Left ventricle myocardium inferior (tissue), 1 donor: ENCODE data around the gene PRCD. TPM values are rescaled to one million over a fixed set of nuclear protein-coding genes. Genes with fewer than 3 reads are reported as not detected.
A peak's percentile ranks its signal among the peaks of the same experiment; 100 is the strongest.

ENCODE experiments used
- DNase-seq: peaks from one replicate; pipeline ENCODE4 v3.0.0-alpha.2; 2020
- H3K27ac ChIP-seq: fragments of 200-600 bp; replicated peaks from 2 replicates; pipeline ENCODE4 v1.8.0; 2021
- H3K27me3 ChIP-seq: fragments of 200-600 bp; 2 replicates; pipeline ENCODE4 v1.8.0; 2021; ENCODE audit warnings: low read depth
- H3K36me3 ChIP-seq: fragments of 200-600 bp; 2 replicates; pipeline ENCODE4 v1.8.0; 2021
- H3K4me1 ChIP-seq: fragments of 200-600 bp; 2 replicates; pipeline ENCODE4 v1.8.0; 2021
- H3K4me3 ChIP-seq: fragments of 200-600 bp; 2 replicates; pipeline ENCODE4 v1.8.0; 2021; ENCODE audit warnings: mild to moderate bottlenecking, moderate library complexity
- H3K9me3 ChIP-seq: fragments of 200-600 bp; replicated peaks from 2 replicates; pipeline ENCODE4 v1.8.0; 2021
- intact Hi-C: fragments of 100-400 bp; cut with micrococcal nuclease; formaldehyde crosslinking; loops from one replicate; pipeline ENCODE4 v1.11.0; 2022
- total RNA-seq: library from RNA; stranded (reverse); fragmentation: NEBNext Ultra II Directional; extraction: Animal tissue kit (Norgen Biotek cat#: 25700); gene quantifications from one replicate; pipeline ENCODE4 v1.2.1, GENCODE V29; 2021
- TF ChIP-seq, protein P1 (sequence below): fragments of 200-600 bp; IDR thresholded peaks from 2 replicates; pipeline ENCODE4 v1.8.0; 2021; ENCODE audit warnings: antibody characterized with exemption, mild to moderate bottlenecking, borderline replicate concordance
- donor health status: DM: no; HTN: yes; CAD: no; lungs with severe emphysema.

Gene PRCD
- total RNA-seq, 1 donor from 2014 or later: 3.9 TPM

DNA sequence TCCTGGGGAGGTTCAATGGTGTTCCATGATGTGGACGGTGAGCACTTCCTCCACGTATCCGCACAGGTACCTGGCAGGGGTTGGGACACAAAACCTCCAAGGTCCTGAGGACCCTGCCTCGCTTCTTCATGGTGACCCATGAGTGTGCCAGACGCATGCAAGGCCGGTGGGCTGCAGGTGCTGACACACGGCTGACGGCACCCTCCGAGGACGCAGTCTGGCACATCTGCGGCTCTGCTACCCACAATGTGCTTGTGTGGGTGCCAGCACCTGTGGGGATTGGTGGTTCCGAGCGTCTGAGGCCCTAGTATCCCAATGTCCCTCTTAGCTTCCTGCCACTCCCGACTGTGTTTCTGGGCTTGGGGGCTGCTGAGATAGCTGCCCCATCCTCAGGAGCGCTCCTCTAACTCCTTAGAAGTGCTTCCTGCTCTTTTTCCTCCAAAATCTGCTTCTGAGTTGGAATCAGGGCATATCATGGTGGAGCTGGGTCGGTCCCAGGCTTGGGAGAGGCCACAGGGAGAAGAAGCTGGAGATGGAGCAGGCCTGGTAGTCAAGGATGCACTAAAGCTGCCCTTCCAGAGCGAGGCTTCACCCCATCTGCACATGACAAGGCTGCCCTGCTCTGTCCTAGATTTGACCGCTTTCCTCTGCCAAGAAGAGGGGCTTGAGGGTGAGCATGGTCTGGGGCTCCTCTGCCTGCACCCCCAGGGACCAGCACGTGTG, 3.9 kb upstream of the PRCD start:
- Histone ChIP-seq H3K27me3 (peaks cover 18% of the 10 kb centered on the region), H3K4me1 (peaks cover 88% of the 10 kb centered on the region), H3K36me3 (no peaks in the 10 kb centered on the region), H3K27ac (peak overlapping the region; percentile 93), H3K4me3 (peak overlapping the region; percentile 73), H3K9me3 (no peaks in the 10 kb centered on the region)
- DNase-seq: no peak
- TF ChIP-seq, protein P1, sequence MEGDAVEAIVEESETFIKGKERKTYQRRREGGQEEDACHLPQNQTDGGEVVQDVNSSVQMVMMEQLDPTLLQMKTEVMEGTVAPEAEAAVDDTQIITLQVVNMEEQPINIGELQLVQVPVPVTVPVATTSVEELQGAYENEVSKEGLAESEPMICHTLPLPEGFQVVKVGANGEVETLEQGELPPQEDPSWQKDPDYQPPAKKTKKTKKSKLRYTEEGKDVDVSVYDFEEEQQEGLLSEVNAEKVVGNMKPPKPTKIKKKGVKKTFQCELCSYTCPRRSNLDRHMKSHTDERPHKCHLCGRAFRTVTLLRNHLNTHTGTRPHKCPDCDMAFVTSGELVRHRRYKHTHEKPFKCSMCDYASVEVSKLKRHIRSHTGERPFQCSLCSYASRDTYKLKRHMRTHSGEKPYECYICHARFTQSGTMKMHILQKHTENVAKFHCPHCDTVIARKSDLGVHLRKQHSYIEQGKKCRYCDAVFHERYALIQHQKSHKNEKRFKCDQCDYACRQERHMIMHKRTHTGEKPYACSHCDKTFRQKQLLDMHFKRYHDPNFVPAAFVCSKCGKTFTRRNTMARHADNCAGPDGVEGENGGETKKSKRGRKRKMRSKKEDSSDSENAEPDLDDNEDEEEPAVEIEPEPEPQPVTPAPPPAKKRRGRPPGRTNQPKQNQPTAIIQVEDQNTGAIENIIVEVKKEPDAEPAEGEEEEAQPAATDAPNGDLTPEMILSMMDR: no peak
- intact Hi-C loops: no loop called here

DNA sequence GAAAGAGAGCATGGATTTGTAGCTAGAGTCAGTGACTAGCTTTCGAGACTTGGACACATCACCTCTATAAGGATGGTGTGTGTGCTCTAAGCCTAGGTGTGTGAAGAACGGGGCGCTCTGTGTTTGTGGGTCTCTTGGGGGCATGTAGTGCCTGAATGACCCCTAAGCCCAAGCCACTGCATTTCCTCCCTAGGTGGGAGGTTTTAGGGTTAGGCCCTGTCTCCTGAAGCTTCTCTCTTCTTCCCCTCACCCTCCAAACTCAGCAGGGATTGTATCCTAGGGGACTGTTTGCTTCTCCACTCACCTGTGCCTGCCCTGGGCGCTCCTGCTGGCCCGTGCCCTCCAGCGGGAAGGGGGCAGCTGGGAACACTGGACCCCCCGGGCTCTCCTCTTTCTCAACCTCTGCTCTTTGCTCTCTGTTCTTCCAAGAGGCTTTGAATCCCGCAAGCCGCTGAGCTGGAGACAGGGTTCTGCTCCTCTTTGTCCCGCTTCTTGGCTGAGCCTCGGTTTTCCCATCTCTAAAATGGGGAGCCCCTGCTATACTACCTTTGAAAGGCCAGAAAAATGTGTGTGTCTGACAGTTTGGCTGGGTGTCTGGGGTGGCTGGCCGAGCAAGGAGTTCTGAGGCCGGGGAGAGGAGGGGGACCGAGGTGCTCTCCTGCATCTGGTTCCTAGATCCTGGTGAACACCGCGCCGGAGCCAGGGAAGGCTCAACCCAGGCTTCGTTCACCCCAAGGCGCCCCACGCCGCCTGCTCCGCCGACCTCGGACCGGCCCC, 3.1 kb upstream of the PRCD start:
- intact Hi-C loops: no loop called here
- TF ChIP-seq, protein P1: no peak
- DNase-seq: no peak
- Histone ChIP-seq H3K4me1 (peaks cover 88% of the 10 kb centered on the region), H3K4me3 (peak overlapping the region; percentile 73), H3K36me3 (no peaks in the 10 kb centered on the region), H3K9me3 (no peaks in the 10 kb centered on the region), H3K27me3 (peaks cover 18% of the 10 kb centered on the region), H3K27ac (peak overlapping the region; percentile 93)

DNA sequence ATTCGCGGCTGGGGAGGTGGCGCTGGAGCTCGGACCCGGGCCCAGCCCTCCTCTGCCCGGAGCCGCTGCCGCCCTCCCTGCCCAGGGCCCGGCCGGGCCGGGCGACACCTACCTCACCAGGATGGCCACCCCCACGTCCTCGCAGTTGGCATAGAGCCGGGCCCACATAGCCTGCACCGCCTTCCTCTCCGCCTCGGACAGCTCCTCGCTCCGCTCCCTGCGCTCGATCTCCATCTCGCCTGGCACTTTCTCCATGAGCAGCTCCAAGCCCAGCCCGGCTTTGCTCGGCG, 2.6 kb upstream of the PRCD start:
- Histone ChIP-seq H3K27me3 (peaks cover 18% of the 10 kb centered on the region), H3K36me3 (no peaks in the 10 kb centered on the region), H3K9me3 (no peaks in the 10 kb centered on the region), H3K4me3 (peak overlapping the region; percentile 73), H3K27ac (peak overlapping the region; percentile 93), H3K4me1 (peaks cover 88% of the 10 kb centered on the region)
- peak; percentile 55 for DNase-seq
- intact Hi-C loops: no loop called here
- TF ChIP-seq, protein P1: no peak

DNA sequence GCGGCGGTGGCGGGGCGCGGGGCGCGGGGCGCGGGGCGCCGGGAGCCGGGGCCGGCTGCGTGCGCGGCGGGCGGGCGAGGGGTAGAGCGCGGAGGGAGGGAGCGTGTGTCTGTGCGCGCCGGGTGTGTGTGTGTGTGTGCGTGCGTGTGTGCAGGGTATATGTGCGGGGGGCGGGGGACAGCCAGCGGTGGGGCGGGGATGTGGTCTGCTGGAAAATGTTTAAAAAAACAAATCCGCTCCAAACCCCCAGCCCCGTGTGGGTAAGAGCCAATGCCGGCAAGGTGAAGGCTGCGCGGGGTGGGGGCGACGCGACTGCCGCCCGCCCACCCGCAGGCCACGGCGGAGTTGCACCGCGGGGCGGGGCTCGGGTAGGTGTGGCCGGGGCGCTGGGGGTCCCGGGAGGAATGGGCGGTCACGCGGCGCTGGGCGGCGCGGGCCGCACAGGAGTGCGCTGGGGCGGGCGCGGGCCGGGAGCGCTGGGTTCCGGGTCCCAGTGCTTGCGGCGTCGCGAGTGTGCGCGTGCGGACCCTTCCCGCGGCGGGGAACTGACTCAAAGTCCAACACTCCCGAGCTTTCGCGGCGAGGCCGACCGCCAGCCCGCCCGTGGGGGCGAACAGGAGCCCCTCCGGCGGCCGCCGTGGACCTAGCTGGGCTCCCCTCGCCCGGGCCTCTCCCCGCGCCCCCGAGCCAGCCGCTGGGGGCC, 2.1 kb upstream of the PRCD start, which contains the start of gene CYGB:
Gene CYGB, minus strand, starts transcription at position 132 of the 703 bp plus-strand sequence. CDS start 167 bp downstream, outside the sequence.
- TF ChIP-seq, protein P1: no peak
- no peaks in the 10 kb centered on the region for H3K9me3 ChIP-seq
- DNase-seq: peak; percentile 74
- H3K27me3 ChIP-seq: peaks cover 18% of the 10 kb centered on the region
- H3K4me3 ChIP-seq: peak within 1 kb of the TSS; percentile 73
- H3K36me3 ChIP-seq: no peaks in the 10 kb centered on the region
- intact Hi-C loops: no loop called here
- peaks cover 88% of the 10 kb centered on the region for H3K4me1 ChIP-seq
- peak within 1 kb of the TSS; percentile 93 for H3K27ac ChIP-seq

DNA sequence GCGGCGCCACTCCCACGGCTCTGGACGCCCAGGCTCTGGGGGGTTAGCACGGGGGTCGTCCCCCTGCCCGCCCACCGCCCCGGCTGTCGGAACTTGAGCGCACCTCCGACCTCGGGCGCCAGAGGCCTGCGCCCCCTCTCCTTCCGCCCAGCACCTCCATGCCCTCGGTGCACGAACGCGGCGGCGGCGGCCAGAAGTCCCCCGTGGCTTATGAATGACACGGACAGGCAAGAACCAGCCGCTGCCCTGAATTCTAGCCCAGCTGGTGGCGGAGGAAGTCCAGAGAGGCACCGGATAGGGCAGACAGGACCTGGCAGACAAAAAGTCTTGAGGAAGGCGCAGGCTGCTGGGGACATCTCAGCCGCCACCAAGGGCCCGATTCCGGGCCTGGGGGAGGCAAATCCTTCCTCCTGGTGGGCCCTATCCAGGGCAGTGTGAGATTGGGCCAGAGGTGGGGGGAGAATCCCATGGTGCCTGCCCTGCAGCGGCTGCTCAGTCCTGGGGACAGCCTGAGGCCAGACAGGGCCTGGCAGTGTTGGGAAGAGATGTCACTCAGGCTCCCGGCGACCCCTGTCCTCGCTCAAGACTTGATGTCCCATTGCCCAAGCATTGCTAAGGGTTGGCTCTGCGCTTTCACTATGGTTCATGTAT, 1.4 kb upstream of the PRCD start:
- H3K9me3 ChIP-seq: no peaks in the 10 kb centered on the region
- intact Hi-C loops: no loop called here

More for the DNA sequence above, 1.4 kb upstream of the PRCD start:
- Histone ChIP-seq H3K4me3 (peak overlapping the region; percentile 73), H3K27me3 (peaks cover 18% of the 10 kb centered on the region), H3K27ac (peak overlapping the region; percentile 93), H3K36me3 (no peaks in the 10 kb centered on the region), H3K4me1 (peaks cover 88% of the 10 kb centered on the region)
- TF ChIP-seq, protein P1: no peak
- peak; percentile 25 for DNase-seq
